Activated naive CD4-positive, alpha-beta T cell treated with anti-CD3 and anti-CD28 coated beads for 36 hours (primary cell): Measurements from ENCODE around the gene STK10. TPM values are rescaled to one million over a fixed set of nuclear protein-coding genes. Genes with fewer than 3 reads are reported as not detected.

ENCODE experiments used
- CTCF ChIA-PET: fragments of 350-600 bp; sonication (Branson Sonifier 250); formaldehyde crosslinking; loops from one replicate; lab custom pipeline; 2021; ENCODE audit warnings: antibody characterized with exemption; lab: Charles Lee
- DNase-seq: peaks from one replicate; pipeline ENCODE4 v3.0.0-alpha.2; 2020
- H3K27ac Mint-ChIP-seq: one replicate; pipeline ENCODE4 v1.8.0; 2021; ENCODE audit warnings: mild to moderate bottlenecking, mixed read lengths
- H3K27me3 Mint-ChIP-seq: one replicate; pipeline ENCODE4 v1.8.0; 2021; ENCODE audit warnings: low read depth, mixed read lengths
- H3K36me3 Mint-ChIP-seq: one replicate; pipeline ENCODE4 v1.8.0; 2021; ENCODE audit warnings: low read depth, mixed read lengths
- H3K4me1 Mint-ChIP-seq: one replicate; pipeline ENCODE4 v1.8.0; 2021; ENCODE audit warnings: low read depth, mixed read lengths
- H3K4me3 Mint-ChIP-seq: one replicate; pipeline ENCODE4 v1.8.0; 2021; ENCODE audit warnings: mild to moderate bottlenecking, moderate library complexity, mixed read lengths
- H3K9me3 Mint-ChIP-seq: one replicate; pipeline ENCODE4 v1.8.0; 2021; ENCODE audit warnings: mixed read lengths
- intact Hi-C: fragments of 100-400 bp; cut with micrococcal nuclease; formaldehyde crosslinking; loops from one replicate; pipeline ENCODE4 v1.15.1; 2023
- total RNA-seq, 2 experiments: library from RNA; stranded (reverse); gene quantifications; one replicate each; pipeline ENCODE4 v1.2.3, GENCODE V29; 2021

STK10 gene
- total RNA-seq, 2 experiments from 2014 or later: 44.7 to 55.1 TPM

- Mint-ChIP-seq H3K27ac (peak overlapping the region; percentile 99), H3K4me1 (peaks cover 37% of the 10 kb centered on the region), H3K4me3 (peak overlapping the region; percentile 96), H3K27me3 (no peaks in the 10 kb centered on the region), H3K36me3 (peaks cover 6% of the 10 kb centered on the region), H3K9me3 (no peaks in the 10 kb centered on the region)
- CTCF ChIA-PET: interaction anchor here (0.5 to 6.3 kb wide), 20 partner anchors 29 to 286 kb away, joined by 3 to 61 read pairs (median 4); partner anchors contain the start of genes STK10 and UBTD2
- intact Hi-C loops: loop anchor here (1.0 to 5.0 kb wide), 3 partner anchors 95 to 1675 kb away; partner anchors contain the start of gene UBTD2
- DNase-seq: peak; percentile 26
These were observed 180.6 kb downstream of the STK10 start for GRCh38 chr5:172007175-172008110.

GRCh38 chr5:172006321-172007174 is 181.5 kb downstream of the STK10 start, which contains the start of gene FBXW11:
Gene FBXW11 (minus strand): TSS chr5:172006638. CDS start chr5:172006502, 136 bp downstream.
- intact Hi-C loops: loop anchor here (1.0 to 5.0 kb wide), 9 partner anchors 21 to 1674 kb away; partner anchors contain the start of genes NPM1, STK10 and UBTD2
- peak; percentile 96 for DNase-seq
- H3K36me3 Mint-ChIP-seq: peaks cover 6% of the 10 kb centered on the region
- H3K27ac Mint-ChIP-seq: peak within 1 kb of the TSS; percentile 99
- peak within 1 kb of the TSS; percentile 96 for H3K4me3 Mint-ChIP-seq
- H3K27me3 Mint-ChIP-seq: no peaks in the 10 kb centered on the region
- no peaks in the 10 kb centered on the region for H3K9me3 Mint-ChIP-seq
- CTCF ChIA-PET: interaction anchor here (0.6 to 6.3 kb wide), 18 partner anchors 28 to 287 kb away, joined by 3 to 61 read pairs (median 4); partner anchors contain the start of genes STK10 and UBTD2
- peaks cover 46% of the 10 kb centered on the region for H3K4me1 Mint-ChIP-seq

GRCh38 chr5:172005708-172006320 is 182.2 kb downstream of the STK10 start:
- intact Hi-C loops: loop anchor here (1.0 to 5.0 kb wide), 12 partner anchors 17 to 1674 kb away; partner anchors contain the start of genes NPM1, STK10 and UBTD2
- H3K27me3 Mint-ChIP-seq: no peaks in the 10 kb centered on the region
- DNase-seq: peak; percentile 29
- H3K4me3 Mint-ChIP-seq: peak overlapping the region; percentile 96
- H3K9me3 Mint-ChIP-seq: no peaks in the 10 kb centered on the region
- peak overlapping the region; percentile 95 for H3K27ac Mint-ChIP-seq
- H3K36me3 Mint-ChIP-seq: peaks cover 6% of the 10 kb centered on the region
- peaks cover 53% of the 10 kb centered on the region for H3K4me1 Mint-ChIP-seq
- CTCF ChIA-PET: interaction anchor here (0.6 to 6.3 kb wide), 10 partner anchors 9 to 277 kb away, joined by 3 to 61 read pairs (median 4); partner anchors contain the start of genes STK10 and UBTD2

GRCh38 chr5:172004824-172005237 is 183.2 kb downstream of the STK10 start:
- peaks cover 9% of the 10 kb centered on the region for H3K36me3 Mint-ChIP-seq

GRCh38 chr5:172003746-172004145 is 184.3 kb downstream of the STK10 start:
- CTCF ChIA-PET: interaction anchor here (1.0 to 1.2 kb wide), 2 partner anchors 92 to 97 kb away, joined by 3 to 7 read pairs; no protein-coding TSS in a partner anchor
- intact Hi-C loops: loop anchor here (2.0 kb wide), 1 partner anchor 271 kb away; no protein-coding TSS in a partner anchor
- H3K9me3 Mint-ChIP-seq: no peaks in the 10 kb centered on the region
- peak overlapping the region; percentile 47 for H3K27ac Mint-ChIP-seq
- no peaks in the 10 kb centered on the region for H3K27me3 Mint-ChIP-seq
- DNase-seq: no peak
- H3K4me3 Mint-ChIP-seq: no peak overlapping the region
- peaks cover 70% of the 10 kb centered on the region for H3K4me1 Mint-ChIP-seq
- peaks cover 9% of the 10 kb centered on the region for H3K36me3 Mint-ChIP-seq

More at GRCh38 chr5:172004824-172005237, 183.2 kb downstream of the STK10 start:
- intact Hi-C loops: loop anchor here (1.0 to 5.0 kb wide), 5 partner anchors 16 to 1673 kb away; no protein-coding TSS in a partner anchor
- CTCF ChIA-PET: interaction anchor here (0.6 to 6.3 kb wide), 6 partner anchors 8 to 93 kb away, joined by 3 to 61 read pairs (median 3); no protein-coding TSS in a partner anchor
- Mint-ChIP-seq H3K27ac (peak overlapping the region; percentile 95), H3K4me1 (peaks cover 62% of the 10 kb centered on the region), H3K27me3 (no peaks in the 10 kb centered on the region), H3K4me3 (peak overlapping the region; percentile 96), H3K9me3 (no peaks in the 10 kb centered on the region)
- DNase-seq: peak; percentile 46

GRCh38 chr5:172002840-172003512 is 185.0 kb downstream of the STK10 start:
- intact Hi-C loops: loop anchor here (1.0 kb wide), 1 partner anchor 91 kb away; no protein-coding TSS in a partner anchor
- Mint-ChIP-seq H3K9me3 (no peaks in the 10 kb centered on the region), H3K27ac (peak overlapping the region; percentile 34), H3K4me1 (peaks cover 67% of the 10 kb centered on the region), H3K36me3 (peaks cover 9% of the 10 kb centered on the region), H3K27me3 (no peaks in the 10 kb centered on the region), H3K4me3 (no peak overlapping the region)
- DNase-seq: no peak
- CTCF ChIA-PET: interaction anchor here (1.0 kb wide), 1 partner anchor 91 kb away, joined by 7 read pairs; no protein-coding TSS in a partner anchor

GRCh38 chr5:172002310-172002709 is 185.7 kb downstream of the STK10 start:
- intact Hi-C loops: loop anchor here (1.0 kb wide), 1 partner anchor 90 kb away; no protein-coding TSS in a partner anchor
- H3K27ac Mint-ChIP-seq: no peak overlapping the region
- DNase-seq: peak; percentile 27
- H3K9me3 Mint-ChIP-seq: no peaks in the 10 kb centered on the region
- CTCF ChIA-PET: interaction anchor here (0.7 to 1.0 kb wide), 3 partner anchors 11 to 89 kb away, joined by 3 to 4 read pairs (median 3); no protein-coding TSS in a partner anchor
- H3K4me3 Mint-ChIP-seq: no peak overlapping the region
- H3K36me3 Mint-ChIP-seq: peaks cover 11% of the 10 kb centered on the region
- no peaks in the 10 kb centered on the region for H3K27me3 Mint-ChIP-seq
- peaks cover 67% of the 10 kb centered on the region for H3K4me1 Mint-ChIP-seq

GRCh38 chr5:171999877-172000276 is 188.1 kb downstream of the STK10 start:
- Mint-ChIP-seq H3K27ac (no peak overlapping the region), H3K9me3 (no peaks in the 10 kb centered on the region), H3K4me1 (peaks cover 71% of the 10 kb centered on the region), H3K27me3 (no peaks in the 10 kb centered on the region), H3K4me3 (no peak overlapping the region), H3K36me3 (peaks cover 22% of the 10 kb centered on the region)
- intact Hi-C loops: no loop called here
- DNase-seq: no peak
- CTCF ChIA-PET: interaction anchor here (1.3 kb wide), 1 partner anchor 60 kb away, joined by 3 read pairs; no protein-coding TSS in a partner anchor

- Mint-ChIP-seq H3K27me3 (no peaks in the 10 kb centered on the region), H3K27ac (no peak overlapping the region), H3K4me1 (peaks cover 69% of the 10 kb centered on the region), H3K9me3 (no peaks in the 10 kb centered on the region), H3K4me3 (no peak overlapping the region), H3K36me3 (peaks cover 25% of the 10 kb centered on the region)
- no peak for DNase-seq
- CTCF ChIA-PET: interaction anchor here (0.6 kb wide), 3 partner anchors 115 to 498 kb away, joined by 3 to 5 read pairs (median 3); no protein-coding TSS in a partner anchor
- intact Hi-C loops: no loop called here
These were observed 188.9 kb downstream of the STK10 start for GRCh38 chr5:171999100-171999499.

GRCh38 chr5:171997011-171997410 is 191.0 kb downstream of the STK10 start:
- intact Hi-C loops: no loop called here
- H3K4me3 Mint-ChIP-seq: no peak overlapping the region
- peaks cover 57% of the 10 kb centered on the region for H3K4me1 Mint-ChIP-seq
- H3K27ac Mint-ChIP-seq: no peak overlapping the region
- DNase-seq: no peak
- CTCF ChIA-PET: interaction anchor here (0.6 to 1.5 kb wide), 3 partner anchors 8 to 85 kb away, joined by 3 to 4 read pairs (median 3); no protein-coding TSS in a partner anchor
- no peaks in the 10 kb centered on the region for H3K9me3 Mint-ChIP-seq
- H3K27me3 Mint-ChIP-seq: no peaks in the 10 kb centered on the region
- H3K36me3 Mint-ChIP-seq: peaks cover 32% of the 10 kb centered on the region
